Measurements from ENCODE around the gene ANXA4.
"Not testable (repeated sequence)": the region's sequence is repeated elsewhere in the genome, so short reads cannot be mapped to it uniquely, and the experiment has no call there.

ANXA4 gene

DNA sequence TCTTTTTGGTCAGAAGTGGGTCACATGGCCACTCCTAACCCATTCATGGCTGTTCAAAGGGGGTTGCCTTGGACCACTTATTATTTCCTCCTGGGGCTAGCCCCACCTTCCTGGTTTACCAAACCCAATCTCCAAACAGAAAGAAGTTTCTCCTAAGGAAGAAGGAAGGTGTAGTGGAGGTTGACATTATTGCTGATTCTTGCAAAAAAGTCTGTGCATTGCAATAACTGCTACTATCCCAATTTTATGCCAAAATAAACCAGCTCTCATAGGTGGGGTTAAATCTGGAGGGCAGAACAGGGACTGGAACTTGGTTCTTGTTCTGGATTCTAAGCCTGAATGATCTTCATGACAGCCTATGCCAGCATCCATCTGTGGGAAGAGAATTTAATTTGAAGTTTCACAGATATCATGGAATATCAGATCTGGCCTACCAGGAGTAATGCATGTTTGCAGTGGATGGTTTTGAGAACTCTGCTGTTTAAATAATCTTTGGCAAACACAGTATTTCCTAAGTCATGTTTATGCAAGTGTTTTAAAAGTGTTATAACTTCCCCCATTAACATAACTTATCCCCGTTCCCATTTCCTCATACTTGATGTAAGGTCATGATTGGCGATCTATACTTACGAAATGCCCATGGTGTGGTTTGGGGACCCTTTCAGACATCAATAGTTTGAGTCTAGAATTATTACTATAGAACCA lies 11.9 kb downstream of the ANXA4 start:
- DNase-seq (ENCODE audit: low read depth in 2 of 2), result no peak

DNA sequence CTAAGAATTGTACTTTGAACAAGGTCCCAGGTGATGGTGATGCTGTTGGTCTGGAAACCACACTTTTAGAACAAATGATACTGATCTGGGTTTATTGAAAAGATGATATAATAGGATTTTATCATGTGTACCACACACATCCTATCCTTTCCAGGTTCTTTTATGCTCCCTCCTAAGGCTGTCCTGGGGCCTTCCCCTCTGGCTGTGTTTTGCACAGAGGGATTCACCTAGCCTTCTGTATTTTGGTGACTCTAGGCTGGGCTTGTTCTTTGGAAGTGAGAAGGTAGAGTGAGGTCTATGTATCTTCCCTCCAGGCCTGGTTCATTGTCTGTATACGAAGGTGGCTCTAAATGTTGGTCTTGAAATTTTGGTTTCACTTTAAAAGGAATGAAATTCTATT lies 12.7 kb downstream of the ANXA4 start:
- no peak for DNase-seq (ENCODE audit: low read depth in 2 of 2)

DNA sequence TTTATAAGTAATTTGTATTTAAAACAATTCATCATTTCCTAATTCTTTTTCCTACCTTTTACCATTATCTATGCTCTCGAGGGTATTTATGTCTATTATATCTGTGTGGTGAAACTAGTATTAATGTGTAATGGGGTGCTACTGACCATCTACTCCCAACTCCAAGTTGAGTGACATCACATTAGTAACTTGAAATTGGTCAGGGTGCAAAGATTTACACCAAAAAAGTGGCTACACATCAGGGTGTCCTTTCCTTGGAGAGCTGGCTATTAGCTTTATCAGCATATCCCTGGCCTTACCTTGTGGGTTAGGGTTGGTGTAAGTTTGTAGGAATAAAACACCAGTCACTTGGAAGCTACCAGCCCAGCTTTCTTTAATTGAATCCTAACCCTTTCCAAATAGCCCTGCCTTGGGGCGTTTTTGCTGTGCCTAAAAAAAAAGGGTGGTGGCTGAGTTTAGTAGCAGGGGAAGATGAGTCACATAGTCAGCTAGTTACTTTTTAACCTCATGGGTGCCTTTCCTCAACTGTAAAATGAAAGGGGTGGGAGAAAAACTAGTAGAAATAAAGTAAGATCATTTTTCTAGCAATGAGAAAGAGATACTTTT lies 14.0 kb downstream of the ANXA4 start:
- no peak for DNase-seq (ENCODE audit: low read depth in 2 of 2)

DNA sequence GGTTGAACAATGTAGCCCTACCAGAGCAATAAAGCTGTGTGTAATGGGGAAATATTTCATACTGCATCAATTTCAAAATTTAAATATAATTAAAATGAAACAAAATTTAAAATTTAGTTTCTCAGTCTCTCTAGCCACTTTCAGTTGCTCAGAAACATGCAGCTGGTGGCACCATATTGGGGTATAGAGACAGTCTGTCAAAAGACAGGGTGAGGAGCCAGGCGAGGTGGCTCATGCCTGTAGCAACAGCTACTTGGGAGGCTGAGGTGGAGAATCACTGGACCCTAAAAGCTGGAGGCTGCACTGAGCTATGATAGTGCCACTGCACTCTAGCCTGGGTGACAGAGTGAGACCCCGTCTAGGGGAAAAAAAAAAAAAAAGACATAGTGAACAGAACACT lies 20.1 kb downstream of the ANXA4 start:
- DNase-seq (ENCODE audit: low read depth in 2 of 2), result no peak

DNA sequence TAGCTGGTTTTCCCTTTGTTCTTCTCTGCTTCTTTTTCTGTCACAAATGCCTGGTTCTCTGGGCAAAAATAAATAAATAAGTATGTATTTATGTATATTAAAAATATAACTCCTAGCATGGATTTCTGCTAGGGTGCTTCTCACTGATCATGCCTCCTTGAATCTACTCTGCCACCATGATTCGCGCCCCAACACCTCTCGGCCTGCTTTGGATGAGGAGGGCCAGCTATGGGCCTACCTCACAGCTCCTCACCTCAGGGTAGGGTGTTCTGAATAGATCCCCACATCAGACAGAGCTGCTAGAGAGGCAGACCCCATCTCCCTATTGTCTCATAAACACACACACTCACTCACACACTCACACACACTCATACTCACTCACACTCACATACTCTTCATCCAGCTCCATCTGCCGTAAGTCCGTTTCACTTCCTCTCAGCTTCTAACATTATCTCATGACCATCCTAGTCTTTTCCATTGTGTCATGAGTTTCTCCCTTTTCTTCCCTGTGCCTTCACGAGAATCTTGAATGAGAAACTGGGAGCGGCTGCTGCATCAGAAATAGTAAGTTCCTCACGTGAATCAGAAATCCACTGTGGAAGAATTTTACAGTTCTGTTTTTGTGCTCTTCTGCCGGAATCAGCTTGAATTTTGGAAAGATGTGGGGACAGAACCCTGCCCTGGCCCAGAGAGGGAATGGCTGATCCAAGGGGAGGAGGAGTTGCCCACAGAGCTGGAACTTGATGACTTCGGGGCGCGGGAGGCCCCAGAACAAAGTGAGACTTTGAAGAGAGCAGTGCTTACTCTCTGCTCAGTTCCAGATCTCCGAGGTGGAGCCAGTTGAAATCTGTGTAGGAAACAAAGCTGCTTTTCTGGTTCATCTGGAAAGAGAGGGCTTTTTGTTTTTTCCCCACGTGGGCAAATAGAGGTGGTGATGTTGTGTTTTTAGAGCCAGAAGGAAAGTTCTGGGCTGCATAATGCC lies 20.9 kb downstream of the ANXA4 start:
- DNase-seq (ENCODE audit: low read depth in 2 of 2), result no peak

DNA sequence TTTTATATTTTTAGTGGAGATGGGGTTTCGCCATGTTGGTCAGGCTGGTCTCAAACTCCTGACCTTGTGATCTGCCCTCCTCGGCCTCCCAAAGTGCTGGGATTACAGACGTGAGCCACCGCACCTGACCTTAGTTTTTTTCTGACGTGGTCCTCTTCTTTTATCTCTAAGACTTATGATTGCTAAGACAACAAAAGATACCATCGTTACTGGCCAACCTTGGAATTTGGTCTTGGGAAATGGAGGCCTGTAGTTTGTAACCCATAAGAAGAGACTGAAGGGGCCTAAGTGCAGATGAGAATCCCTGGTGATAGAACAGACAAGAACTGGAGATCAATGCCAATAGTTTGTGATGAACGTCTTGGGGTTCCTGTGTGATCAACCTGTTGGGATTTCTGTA lies 21.9 kb downstream of the ANXA4 start:
- DNase-seq (ENCODE audit: low read depth in 2 of 2), result not testable (repeated sequence)

DNA sequence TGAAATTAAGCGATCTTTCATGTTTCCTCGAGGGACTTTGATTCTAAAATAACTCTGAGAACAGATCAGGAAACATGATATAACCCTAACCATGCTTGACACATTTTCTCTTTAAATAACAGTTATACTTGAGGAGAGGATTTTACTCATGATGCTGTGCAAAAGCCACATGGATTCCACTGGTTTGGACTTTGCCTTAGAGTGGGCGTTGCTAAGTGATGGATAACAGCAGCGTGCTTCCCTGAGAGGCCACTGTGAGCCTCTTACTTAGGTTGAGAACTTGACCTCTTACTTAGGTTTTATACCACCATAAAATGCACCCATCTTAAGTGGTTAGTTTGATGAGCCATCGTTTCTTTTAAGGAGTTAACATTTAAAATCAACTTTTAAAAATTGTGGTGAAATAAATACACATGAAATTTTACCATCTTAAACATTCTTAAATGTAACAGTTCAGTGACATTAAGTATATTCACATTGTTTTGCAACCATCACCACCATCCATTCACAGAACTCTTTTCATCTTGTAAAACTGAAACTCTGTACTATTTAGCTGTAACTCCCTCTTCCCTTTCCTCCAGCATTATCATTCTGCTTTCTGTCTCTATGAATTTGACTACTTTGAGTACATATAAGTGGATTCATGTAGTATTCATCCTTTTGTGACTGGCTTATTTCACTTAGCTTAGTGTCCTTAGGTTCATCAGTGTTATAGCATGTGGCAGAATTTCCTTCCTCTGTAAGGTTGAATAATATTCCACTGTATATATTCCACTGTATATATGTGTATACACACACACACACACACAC lies 22.6 kb downstream of the ANXA4 start:
- no peak for DNase-seq (ENCODE audit: low read depth in 2 of 2)

DNA sequence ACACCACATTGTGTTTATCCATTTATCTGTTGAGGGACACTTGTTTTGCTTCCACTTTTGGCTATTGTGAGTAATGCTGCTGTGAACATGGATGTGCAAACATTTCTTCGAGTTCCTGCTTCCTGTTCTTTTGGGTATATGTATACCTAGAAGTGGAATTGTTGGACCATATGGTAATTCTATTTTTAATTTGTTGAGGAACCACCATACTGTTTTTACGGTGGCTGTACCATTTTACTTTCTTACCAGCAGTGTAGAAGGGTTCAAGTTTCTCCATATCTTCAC lies 23.1 kb downstream of the ANXA4 start:
- no peak for DNase-seq (ENCODE audit: low read depth in 2 of 2)

DNA sequence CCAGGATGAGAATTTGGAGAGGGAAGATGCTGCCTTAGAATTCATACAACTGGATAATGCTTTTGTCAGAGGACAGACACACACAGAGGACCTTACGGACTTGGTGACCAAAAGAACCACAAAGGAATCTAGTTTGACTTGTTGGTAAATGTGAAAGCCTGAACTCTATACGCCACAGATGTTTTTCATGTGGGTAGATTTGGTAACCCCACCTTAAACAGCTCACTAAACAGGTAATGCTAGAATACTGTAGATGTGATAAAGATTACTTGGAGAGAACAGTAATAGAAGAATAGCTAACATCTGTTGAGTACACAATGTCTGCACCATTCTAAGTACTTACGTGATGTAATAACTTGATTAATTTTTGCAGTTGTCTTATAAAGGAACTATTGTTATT lies 24.1 kb downstream of the ANXA4 start:
- no peak for DNase-seq (ENCODE audit: low read depth in 2 of 2)

DNA sequence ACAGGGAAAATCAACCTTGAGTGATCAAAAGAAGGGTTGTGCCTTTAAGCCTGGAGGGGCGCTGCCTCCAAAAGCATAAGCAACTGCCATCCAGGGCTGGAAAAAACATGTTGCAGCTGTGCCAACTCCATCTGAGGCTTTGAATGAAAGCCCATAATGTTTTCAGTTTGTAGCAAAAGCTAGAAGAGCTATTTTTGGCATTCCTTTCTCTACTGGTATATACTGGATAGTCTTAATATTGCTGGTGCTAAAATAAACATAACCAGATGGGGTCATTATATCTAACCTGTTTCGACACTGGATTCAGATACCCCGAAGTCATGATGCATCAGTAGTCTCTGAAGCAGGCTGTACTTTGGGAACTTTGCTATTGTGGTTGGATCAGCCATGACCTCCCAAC lies 25.1 kb downstream of the ANXA4 start:
- DNase-seq (ENCODE audit: low read depth in 2 of 2), result no peak

DNA sequence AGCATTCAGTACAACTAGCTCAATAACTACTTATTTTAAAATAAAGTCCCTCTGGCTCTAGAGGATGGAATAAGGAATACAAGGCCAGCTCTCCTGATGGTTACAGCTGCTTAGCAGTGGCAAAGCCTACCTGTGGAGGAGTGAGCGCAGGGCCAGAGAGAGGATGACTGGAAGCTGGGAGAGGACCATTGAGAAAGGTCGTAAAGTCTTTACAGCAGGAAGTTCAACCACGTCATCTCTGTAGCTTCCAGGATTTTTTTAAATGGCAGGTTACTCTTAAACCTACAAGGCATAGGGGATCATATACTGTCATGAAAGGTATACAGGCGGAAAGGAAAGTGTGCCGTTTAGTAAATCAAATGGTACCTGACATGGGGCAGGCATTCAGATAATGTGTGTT lies 26.3 kb downstream of the ANXA4 start:
- no peak for DNase-seq (ENCODE audit: low read depth in 2 of 2)

DNA sequence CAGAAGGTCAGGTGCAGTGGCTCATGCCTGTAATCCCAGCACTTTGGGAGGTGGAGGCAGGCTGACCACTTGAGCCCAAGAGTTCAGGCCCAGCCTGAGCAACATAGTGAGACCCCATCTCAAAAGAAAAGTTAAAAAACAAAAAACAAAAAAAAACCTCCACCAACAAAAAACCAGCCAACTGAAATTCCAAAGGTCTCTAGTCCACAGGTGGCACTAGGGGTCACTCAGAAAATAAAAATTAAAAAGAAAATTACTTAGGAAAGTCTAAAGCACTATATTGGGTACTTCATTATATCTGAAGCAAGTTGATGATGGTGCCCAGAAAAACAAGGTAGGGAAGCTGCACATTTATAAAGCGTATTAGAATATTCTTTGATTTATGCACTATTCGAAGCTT lies 26.9 kb downstream of the ANXA4 start:
- DNase-seq (ENCODE audit: low read depth in 2 of 2), result no peak

DNA sequence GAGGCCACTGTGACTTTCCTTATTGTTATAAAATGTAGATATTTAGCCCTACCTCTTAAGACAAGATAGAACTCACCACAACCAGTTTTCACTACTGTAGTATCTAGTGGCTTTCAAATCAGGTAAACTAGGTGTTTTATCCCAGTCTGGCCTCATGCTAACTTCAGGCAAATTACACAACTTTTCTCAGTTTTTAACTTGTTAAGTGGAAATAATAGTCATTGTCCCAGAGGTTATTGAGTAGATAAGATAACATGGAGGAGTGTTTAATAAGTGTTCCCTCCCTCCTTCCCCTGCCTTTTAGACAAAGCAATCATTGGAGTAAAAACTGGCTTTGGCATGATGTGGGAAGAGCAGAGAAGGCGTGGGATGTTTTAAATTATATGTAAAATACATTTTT lies 27.3 kb downstream of the ANXA4 start:
- no peak for DNase-seq (ENCODE audit: low read depth in 2 of 2)

DNA sequence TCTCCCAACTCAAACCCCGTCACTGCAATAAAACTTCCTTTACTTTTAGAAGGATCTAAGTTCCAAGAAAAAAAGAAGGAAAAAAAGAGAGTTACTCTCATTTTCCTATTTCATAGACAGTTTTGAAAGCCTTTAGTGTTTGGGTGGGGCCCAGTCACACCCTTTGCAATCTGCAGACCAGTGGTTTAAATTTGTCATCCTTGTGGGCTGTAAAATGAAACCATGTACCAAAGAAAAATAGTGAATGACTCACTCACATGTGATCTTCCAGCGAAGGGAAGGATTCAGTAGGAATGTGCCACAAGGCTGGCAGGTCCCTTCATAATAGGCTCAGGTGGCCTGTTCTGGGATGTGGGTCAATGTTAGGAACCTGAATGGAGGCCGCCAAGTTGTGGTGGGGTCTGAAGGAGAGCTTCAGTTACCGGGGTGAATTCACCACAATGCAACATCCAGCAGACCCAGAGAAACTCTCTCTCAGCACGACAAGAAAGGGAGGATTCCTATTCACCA lies 28.3 kb downstream of the ANXA4 start:
- no peak for DNase-seq (ENCODE audit: low read depth in 2 of 2)

DNA sequence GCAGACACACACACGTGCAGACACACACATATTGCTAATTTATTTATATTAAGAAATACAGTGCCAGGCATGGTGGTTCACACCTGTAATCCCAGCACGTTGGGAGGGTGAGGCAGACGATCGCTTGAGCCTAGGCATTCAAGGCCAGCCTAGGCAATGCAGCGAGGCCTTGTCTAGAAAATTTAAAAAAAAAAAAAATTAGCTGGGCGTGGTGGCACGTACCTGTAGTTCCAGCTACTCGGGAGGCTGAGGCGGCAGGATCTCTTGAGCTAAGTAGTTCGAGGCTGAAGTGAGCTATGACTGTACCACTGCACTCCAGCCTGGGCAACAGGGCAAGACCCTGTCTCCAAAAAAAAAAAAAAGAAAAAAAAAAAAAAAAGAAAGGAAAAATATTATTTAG lies 28.8 kb downstream of the ANXA4 start:
- no peak for DNase-seq (ENCODE audit: low read depth in 2 of 2)

DNA sequence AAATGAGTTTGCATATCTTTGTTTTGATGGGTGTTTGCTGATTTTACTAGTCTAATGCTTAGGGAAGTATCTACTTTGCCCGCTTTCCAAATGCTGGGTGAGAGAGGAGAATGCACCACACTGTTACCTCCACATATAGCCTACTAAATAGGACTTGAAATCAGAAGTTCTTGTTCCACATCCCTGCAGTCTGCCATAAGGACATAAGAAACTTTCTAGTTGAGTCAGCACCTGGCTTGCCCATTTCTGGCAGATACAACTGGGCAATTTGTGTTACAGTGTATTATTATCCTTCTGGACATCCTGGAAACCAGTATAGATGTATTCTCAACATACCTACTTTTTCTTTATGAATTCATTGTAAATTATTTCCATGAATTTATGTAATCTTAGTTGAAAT lies 29.5 kb downstream of the ANXA4 start:
- DNase-seq (ENCODE audit: low read depth in 2 of 2), result no peak

DNA sequence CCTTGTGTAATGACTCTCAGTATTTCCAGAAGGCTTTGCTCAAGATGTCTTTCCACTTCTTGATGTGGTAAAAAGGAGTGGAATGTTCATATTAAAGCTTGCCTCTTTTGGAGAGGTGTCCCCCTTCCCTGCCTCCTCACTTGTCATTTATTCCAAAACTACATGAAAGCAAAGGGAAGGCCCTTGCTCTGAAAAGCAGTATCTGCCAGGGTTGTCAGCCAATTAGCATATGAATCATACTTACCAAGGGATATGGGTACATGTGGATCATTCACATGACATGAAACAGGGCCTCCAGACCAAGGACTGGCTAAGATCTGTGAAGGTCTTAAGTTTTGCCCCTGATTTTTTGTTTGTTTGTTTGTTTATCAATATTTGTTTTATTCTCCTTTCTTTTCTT lies 31.3 kb downstream of the ANXA4 start:
- DNase-seq (ENCODE audit: low read depth in 2 of 2), result no peak

DNA sequence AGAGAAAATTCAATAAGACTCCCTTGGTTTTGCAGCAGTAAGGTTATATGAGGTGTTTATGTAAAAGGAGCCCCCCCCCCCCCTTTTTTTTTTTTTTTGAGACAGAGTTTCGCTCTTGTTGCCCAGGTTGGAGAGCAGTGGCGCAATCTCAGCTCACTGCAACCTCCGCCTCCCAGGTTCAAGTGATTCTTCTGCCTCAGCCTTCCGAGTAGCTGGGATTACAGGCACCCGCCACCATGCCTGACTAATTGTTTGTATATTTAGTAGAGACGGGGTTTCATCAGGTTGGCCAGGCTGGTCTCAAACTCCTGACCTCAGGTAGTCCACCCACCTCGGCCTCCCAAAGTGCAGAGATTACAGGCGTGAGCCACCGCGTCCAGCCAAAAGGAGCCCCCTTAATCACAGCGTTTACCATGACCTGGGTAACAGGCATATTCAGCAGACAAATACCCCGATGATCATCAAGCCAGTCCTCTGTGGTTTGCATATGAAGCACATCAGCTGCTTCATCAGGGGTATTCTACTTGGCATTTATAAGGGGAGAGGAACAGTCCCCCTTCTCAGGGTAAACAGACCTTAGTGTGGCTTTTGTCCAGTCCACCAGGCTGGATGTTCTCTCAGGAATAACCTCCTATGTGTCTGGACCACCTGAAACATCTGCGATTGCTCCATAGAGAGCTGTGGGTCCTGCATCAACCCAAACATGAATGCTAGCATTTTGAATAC lies 32.5 kb downstream of the ANXA4 start:
- DNase-seq (ENCODE audit: low read depth in 2 of 2), result peak in 1 of 2 donors; percentile 1

DNA sequence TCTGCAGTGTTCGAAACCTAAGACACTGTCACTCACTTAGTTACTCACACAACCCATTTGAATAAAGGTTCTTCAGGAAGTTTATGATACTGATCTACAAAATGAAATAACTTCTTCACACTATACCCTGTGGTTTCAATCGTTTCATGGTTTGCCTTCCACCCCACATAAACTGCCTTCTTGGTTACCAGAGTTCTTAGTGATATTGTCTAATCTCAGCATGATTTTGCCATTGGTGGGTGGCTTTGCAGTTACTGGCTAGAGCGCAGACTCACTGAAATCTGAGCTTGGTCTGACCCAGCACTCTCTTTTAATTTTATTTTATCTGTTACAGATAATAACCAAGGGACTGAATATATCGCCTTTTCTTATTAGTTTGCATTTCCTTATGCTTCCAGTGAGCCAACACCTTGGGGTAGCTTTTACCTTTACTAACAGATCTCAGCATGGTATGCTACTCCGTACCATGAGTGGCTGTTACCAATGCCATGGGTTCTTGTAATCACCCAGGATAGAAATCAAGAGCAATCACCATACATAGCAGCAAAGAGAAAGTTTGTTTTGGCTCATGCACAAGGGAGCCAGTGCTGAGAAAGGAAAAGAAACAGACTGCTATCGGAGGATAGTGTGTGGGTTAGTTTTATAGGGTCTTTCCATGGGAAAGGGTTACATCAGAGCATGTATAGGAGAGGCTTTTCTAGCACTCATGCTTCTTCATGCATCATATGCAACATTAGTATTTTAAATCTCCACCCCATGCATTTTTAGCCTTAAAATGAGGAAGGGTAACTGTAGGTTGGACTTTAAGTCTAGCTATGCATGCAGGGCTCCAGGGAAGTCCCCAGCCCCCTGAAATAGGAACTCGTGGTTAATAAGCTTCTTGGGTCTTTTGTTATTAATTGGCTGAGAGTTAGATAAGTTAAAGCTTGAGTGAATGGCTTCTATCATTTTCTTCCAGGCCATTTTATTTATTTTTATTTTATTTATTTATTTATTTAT lies 33.3 kb downstream of the ANXA4 start:
- DNase-seq (ENCODE audit: low read depth in 2 of 2), result peak in 1 of 2 donors; percentile 5
